ENCODE data around the gene PGS1.

PGS1 gene

DNA sequence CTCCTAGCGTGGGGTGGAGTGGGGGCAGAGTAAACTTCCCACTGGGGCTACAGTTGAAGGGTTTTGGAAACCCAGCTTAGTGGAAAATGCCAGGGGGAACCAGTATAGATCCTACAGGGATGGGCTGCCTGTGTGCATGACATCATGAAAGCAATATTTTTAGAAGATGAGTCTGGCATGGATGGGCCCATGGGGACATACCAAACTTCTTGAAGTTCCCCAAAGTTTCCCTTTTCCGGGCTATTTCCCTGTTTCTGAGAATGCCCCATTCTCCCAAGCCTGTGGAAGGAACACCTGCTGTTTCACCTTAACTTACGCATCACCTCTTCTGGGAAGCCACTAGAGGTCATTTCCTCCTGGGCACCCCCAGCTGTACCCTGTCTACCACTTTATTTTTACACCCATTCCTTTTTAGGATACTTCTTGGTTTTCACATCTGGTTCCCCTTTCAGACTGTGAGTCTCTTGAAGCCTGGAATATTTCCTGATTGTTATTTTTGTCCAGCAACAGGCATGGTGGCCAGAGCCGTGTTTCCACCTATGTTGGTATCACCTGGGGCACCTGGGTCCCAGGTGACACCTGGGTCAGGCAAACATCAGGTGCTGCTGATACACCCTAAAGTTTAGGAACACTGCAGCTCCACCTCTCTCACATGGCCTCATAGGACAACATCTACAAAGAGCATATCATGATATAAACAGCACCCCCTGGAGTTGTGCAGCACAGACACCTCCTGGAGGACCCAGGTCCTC, 28.4 kb upstream of the PGS1 start:
- Histone ChIP-seq H3K4me2 (no peak overlapping the region), H3K36me3 (ENCODE audit: insufficient read depth) (no peaks in the 10 kb centered on the region), H3K4me3 (IDR thresholded peaks at IDR 0.05; ENCODE audit: insufficient read depth, low read depth, low read length) (no peak overlapping the region), H3K27me3 (ENCODE audit: insufficient read depth, low read depth) (peaks cover 3% of the 10 kb centered on the region; the same call in 1 of the 2 replicates), H3K79me2 (ENCODE audit: insufficient read depth, low read depth) (no peaks in the 10 kb centered on the region), H2AFZ (ENCODE audit: low read depth) (no peak overlapping the region), H3K9ac (no peak overlapping the region), H4K20me1 (ENCODE audit: insufficient read depth) (no peaks in the 10 kb centered on the region), H3K27ac (no peak overlapping the region), H3K4me1 (ENCODE audit: low read depth, poor library complexity, severe bottlenecking) (peaks cover 39% of the 10 kb centered on the region)
- peak; percentile 24; the same call in 1 of the 2 replicates for TF ChIP-seq CTCF (conservative IDR thresholded peaks at IDR 0.05; ENCODE audit: low read depth, low read length)

DNA sequence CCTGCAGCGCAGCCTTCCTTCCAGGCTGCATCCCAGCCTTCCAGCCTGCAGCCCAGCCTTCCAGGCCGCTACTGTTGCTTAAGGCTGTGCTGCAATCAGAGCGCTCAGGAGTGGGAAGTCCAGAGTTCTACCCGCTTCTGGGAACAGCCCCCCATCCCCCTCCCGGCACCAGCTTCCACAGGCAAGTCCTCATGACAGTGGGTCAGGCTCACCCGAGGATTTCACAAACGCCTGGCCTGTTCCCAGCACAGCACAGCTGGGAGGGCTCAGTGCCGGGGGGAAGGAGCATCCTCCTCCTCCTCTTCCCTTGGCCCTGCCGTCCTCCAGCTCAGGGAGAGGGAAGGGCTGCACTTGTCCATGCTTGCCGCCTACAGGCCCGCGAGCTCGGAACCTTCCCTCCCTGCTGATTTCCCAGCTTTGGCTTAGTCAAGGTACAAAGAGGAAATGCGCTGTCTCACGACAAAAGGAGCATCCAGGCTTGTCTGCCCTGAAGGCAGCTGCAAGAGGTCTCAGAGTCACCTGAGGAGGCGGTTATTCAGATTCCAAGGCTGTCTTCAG, 26.9 kb upstream of the PGS1 start:
- H4K20me1 ChIP-seq (ENCODE audit: insufficient read depth): no peaks in the 10 kb centered on the region
- TF ChIP-seq CTCF (conservative IDR thresholded peaks at IDR 0.05; ENCODE audit: low read depth, low read length): no peak
- no peak overlapping the region for H3K9ac ChIP-seq
- H3K36me3 ChIP-seq (ENCODE audit: insufficient read depth): no peaks in the 10 kb centered on the region
- H3K79me2 ChIP-seq (ENCODE audit: insufficient read depth, low read depth): no peaks in the 10 kb centered on the region
- H3K4me3 ChIP-seq (IDR thresholded peaks at IDR 0.05; ENCODE audit: insufficient read depth, low read depth, low read length): no peak overlapping the region
- peaks cover 51% of the 10 kb centered on the region for H3K4me1 ChIP-seq (ENCODE audit: low read depth, poor library complexity, severe bottlenecking)
- no peak overlapping the region for H3K27ac ChIP-seq
- H3K27me3 ChIP-seq (ENCODE audit: insufficient read depth, low read depth): peaks cover 3% of the 10 kb centered on the region; the same call in 1 of the 2 replicates
- H2AFZ ChIP-seq (ENCODE audit: low read depth): peak overlapping the region; percentile 64; the same call in 1 of the 2 replicates
- H3K4me2 ChIP-seq: no peak overlapping the region

DNA sequence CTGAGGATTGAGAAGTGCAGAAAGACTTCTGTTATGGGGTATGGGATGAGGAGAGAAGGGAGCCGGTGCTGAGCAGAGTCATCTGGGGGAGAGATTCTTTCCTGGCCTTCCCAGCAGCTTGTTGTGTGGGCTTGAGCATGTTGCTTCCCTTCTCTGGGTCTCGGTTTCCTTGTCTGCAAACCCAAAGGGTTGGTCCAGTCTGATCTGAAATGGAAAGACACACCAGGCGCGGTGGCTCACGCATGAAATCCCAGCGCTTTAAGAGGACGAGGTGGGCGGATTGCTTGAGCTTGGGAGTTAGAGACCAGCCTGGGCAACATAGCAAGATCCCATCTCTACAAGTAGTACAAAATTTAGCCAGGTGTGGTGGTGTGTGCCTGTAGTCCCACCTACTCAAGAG, 24.6 kb upstream of the PGS1 start:
- peaks cover 18% of the 10 kb centered on the region; the same call in 1 of the 2 replicates for H3K79me2 ChIP-seq (ENCODE audit: insufficient read depth, low read depth)
- H3K27me3 ChIP-seq (ENCODE audit: insufficient read depth, low read depth): no peaks in the 10 kb centered on the region
- no peak overlapping the region for H2AFZ ChIP-seq (ENCODE audit: low read depth)
- H4K20me1 ChIP-seq (ENCODE audit: insufficient read depth): no peaks in the 10 kb centered on the region
- peaks cover 74% of the 10 kb centered on the region for H3K4me1 ChIP-seq (ENCODE audit: low read depth, poor library complexity, severe bottlenecking)
- TF ChIP-seq CTCF (conservative IDR thresholded peaks at IDR 0.05; ENCODE audit: low read depth, low read length): no peak
- H3K4me3 ChIP-seq (IDR thresholded peaks at IDR 0.05; ENCODE audit: insufficient read depth, low read depth, low read length): no peak overlapping the region
- no peak overlapping the region for H3K27ac ChIP-seq
- peak overlapping the region; percentile 97; the same call in 1 of the 2 replicates for H3K4me2 ChIP-seq
- no peak overlapping the region for H3K9ac ChIP-seq
- no peaks in the 10 kb centered on the region for H3K36me3 ChIP-seq (ENCODE audit: insufficient read depth)

DNA sequence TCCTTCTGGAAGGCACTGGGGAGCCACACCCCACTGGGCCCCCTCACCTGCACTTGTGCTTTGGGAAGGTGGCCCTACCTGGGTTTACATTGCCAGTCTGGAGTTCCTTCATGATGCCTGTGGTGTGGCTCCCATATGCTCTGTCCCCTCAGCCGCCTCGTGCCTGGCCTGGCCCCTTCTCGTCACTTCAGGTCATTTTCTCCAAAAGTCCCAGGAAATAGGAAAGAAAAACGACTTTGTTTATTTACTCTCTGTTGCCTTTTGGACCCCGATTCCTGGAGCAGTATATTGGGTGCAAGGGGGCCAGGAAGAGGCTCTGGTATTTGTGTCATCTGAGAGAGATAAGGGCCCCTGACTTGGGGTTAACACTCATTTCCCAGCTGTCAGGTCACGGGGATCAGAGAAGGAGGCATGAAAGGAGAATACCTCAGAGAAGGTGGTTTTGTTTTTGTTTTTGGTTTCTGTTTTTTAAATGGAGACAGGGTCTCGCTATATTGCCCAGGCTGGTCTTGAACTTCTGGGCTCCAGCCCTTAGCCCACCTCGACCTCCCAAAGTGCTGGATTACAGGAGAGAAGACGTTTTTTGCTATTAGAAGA, 23.3 kb upstream of the PGS1 start:
- peaks cover 72% of the 10 kb centered on the region for H3K4me1 ChIP-seq (ENCODE audit: low read depth, poor library complexity, severe bottlenecking)
- no peaks in the 10 kb centered on the region for H3K36me3 ChIP-seq (ENCODE audit: insufficient read depth)
- H3K79me2 ChIP-seq (ENCODE audit: insufficient read depth, low read depth): peaks cover 18% of the 10 kb centered on the region; the same call in 1 of the 2 replicates
- H3K27me3 ChIP-seq (ENCODE audit: insufficient read depth, low read depth): no peaks in the 10 kb centered on the region
- peak overlapping the region; percentile 47; the same call in 1 of the 2 replicates for H3K9ac ChIP-seq
- H3K27ac ChIP-seq: peak overlapping the region; percentile 78
- no peak for TF ChIP-seq CTCF (conservative IDR thresholded peaks at IDR 0.05; ENCODE audit: low read depth, low read length)
- H4K20me1 ChIP-seq (ENCODE audit: insufficient read depth): no peaks in the 10 kb centered on the region
- H3K4me3 ChIP-seq (IDR thresholded peaks at IDR 0.05; ENCODE audit: insufficient read depth, low read depth, low read length): no peak overlapping the region
- H2AFZ ChIP-seq (ENCODE audit: low read depth): peak overlapping the region; percentile 31; the same call in 1 of the 2 replicates
- H3K4me2 ChIP-seq: peak overlapping the region; percentile 88
